A549 (cell line): Measurements from ENCODE around the gene OPRM1.

Experiments used
- CBX8 ChIP-seq: fragments of 200-600 bp; sonication (generic); IDR thresholded peaks from 2 replicates; pipeline ENCODE4 v1.6.1; 2016
- CEBPB ChIP-seq, 2 experiments: fragments of >200 bp in 1 of 2; sonication (Bioruptor Twin) in 1 of 2; formaldehyde crosslinking in 1 of 2; IDR thresholded peaks; 2 replicates each; pipeline ENCODE4 v1.6.1; 2012 to 2016
- EP300 ChIP-seq, 2 experiments: fragments of >200 bp; sonication (Bioruptor Twin); formaldehyde crosslinking; IDR thresholded peaks; 2 replicates in 1 of 2; 3 replicates in 1 of 2; pipeline ENCODE4 v1.6.1; 2016 to 2017
- MYC ChIP-seq: IDR thresholded peaks from 2 replicates; pipeline ENCODE4 v1.6.1; 2012; ENCODE audit warnings: mild to moderate bottlenecking, inconsistent platforms, low read length, improper control_type of control experiment, borderline replicate concordance
- POLR2A ChIP-seq: IDR thresholded peaks from 2 replicates; pipeline ENCODE4 v1.6.1; 2012; ENCODE audit warnings: mild to moderate bottlenecking, low read length
- POLR2AphosphoS2 ChIP-seq: conservative IDR thresholded peaks from 2 replicates; pipeline ENCODE4 v1.6.1; 2012; ENCODE audit warnings: low read length, improper control_type of control experiment, inconsistent platforms
- SMC3 ChIP-seq: fragments of >200 bp; sonication (Bioruptor Twin); formaldehyde crosslinking; IDR thresholded peaks from 3 replicates; pipeline ENCODE4 v1.6.1; 2018; ENCODE audit warnings: inconsistent platforms
- TF ChIP-seq, protein P1 (sequence below): fragments of >200 bp; sonication (Bioruptor Twin); formaldehyde crosslinking; IDR thresholded peaks from 3 replicates; pipeline ENCODE4 v1.5.1; 2016
- TF ChIP-seq, protein P2 (sequence below): fragments of 250-450 bp; sonication (Bioruptor Pico); IDR thresholded peaks from 2 replicates; pipeline ENCODE4 v1.5.0; 2021; ENCODE audit warnings: mild to moderate bottlenecking, moderate library complexity, borderline replicate concordance
- TF ChIP-seq, protein P3 (sequence below): fragments of 150-350 bp; IDR thresholded peaks from 2 replicates; pipeline ENCODE4 v1.6.1; 2014; ENCODE audit warnings: low read depth, mild to moderate bottlenecking, low read length
- TF ChIP-seq, protein P4 (sequence below): fragments of 200-600 bp; sonication (generic); IDR thresholded peaks from 2 replicates; pipeline ENCODE4 v1.6.1; 2016; ENCODE audit warnings: antibody characterized with exemption, mild to moderate bottlenecking, moderate library complexity

DNA sequence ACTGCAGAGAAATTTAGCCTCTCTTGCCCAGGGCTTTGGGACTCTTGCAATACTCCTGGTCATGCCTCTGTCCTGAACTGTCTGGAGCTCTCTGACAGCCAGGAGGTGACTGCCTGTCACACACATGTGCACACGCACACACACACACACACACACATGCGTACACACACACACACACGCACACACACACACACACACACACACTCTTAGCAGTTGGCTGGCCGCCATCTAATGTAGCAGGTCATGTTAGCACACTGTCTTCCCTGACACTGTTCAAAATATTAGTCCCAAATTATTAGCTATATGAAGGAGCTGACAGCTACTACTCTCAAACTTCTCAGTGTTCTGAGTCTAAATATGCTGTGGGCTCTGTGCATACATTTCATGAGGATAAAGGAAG is 256.7 kb downstream of the OPRM1 start:
- TF ChIP-seq CEBPB (IDR thresholded peaks at IDR 0.05): no peak
- TF ChIP-seq, protein P1, sequence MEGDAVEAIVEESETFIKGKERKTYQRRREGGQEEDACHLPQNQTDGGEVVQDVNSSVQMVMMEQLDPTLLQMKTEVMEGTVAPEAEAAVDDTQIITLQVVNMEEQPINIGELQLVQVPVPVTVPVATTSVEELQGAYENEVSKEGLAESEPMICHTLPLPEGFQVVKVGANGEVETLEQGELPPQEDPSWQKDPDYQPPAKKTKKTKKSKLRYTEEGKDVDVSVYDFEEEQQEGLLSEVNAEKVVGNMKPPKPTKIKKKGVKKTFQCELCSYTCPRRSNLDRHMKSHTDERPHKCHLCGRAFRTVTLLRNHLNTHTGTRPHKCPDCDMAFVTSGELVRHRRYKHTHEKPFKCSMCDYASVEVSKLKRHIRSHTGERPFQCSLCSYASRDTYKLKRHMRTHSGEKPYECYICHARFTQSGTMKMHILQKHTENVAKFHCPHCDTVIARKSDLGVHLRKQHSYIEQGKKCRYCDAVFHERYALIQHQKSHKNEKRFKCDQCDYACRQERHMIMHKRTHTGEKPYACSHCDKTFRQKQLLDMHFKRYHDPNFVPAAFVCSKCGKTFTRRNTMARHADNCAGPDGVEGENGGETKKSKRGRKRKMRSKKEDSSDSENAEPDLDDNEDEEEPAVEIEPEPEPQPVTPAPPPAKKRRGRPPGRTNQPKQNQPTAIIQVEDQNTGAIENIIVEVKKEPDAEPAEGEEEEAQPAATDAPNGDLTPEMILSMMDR: no peak
- no peak for TF ChIP-seq POLR2A
- TF ChIP-seq SMC3: no peak
- no peak for TF ChIP-seq POLR2AphosphoS2
- TF ChIP-seq EP300 (IDR thresholded peaks at IDR 0.05): no peak
- TF ChIP-seq, protein P2, sequence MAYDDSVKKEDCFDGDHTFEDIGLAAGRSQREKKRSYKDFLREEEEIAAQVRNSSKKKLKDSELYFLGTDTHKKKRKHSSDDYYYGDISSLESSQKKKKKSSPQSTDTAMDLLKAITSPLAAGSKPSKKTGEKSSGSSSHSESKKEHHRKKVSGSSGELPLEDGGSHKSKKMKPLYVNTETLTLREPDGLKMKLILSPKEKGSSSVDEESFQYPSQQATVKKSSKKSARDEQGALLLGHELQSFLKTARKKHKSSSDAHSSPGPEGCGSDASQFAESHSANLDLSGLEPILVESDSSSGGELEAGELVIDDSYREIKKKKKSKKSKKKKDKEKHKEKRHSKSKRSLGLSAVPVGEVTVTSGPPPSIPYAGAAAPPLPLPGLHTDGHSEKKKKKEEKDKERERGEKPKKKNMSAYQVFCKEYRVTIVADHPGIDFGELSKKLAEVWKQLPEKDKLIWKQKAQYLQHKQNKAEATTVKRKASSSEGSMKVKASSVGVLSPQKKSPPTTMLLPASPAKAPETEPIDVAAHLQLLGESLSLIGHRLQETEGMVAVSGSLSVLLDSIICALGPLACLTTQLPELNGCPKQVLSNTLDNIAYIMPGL (CRISPR knock-in tag): no peak
- TF ChIP-seq MYC: no peak
- TF ChIP-seq, protein P3, sequence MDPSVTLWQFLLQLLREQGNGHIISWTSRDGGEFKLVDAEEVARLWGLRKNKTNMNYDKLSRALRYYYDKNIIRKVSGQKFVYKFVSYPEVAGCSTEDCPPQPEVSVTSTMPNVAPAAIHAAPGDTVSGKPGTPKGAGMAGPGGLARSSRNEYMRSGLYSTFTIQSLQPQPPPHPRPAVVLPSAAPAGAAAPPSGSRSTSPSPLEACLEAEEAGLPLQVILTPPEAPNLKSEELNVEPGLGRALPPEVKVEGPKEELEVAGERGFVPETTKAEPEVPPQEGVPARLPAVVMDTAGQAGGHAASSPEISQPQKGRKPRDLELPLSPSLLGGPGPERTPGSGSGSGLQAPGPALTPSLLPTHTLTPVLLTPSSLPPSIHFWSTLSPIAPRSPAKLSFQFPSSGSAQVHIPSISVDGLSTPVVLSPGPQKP: no peak
- TF ChIP-seq, protein P4, sequence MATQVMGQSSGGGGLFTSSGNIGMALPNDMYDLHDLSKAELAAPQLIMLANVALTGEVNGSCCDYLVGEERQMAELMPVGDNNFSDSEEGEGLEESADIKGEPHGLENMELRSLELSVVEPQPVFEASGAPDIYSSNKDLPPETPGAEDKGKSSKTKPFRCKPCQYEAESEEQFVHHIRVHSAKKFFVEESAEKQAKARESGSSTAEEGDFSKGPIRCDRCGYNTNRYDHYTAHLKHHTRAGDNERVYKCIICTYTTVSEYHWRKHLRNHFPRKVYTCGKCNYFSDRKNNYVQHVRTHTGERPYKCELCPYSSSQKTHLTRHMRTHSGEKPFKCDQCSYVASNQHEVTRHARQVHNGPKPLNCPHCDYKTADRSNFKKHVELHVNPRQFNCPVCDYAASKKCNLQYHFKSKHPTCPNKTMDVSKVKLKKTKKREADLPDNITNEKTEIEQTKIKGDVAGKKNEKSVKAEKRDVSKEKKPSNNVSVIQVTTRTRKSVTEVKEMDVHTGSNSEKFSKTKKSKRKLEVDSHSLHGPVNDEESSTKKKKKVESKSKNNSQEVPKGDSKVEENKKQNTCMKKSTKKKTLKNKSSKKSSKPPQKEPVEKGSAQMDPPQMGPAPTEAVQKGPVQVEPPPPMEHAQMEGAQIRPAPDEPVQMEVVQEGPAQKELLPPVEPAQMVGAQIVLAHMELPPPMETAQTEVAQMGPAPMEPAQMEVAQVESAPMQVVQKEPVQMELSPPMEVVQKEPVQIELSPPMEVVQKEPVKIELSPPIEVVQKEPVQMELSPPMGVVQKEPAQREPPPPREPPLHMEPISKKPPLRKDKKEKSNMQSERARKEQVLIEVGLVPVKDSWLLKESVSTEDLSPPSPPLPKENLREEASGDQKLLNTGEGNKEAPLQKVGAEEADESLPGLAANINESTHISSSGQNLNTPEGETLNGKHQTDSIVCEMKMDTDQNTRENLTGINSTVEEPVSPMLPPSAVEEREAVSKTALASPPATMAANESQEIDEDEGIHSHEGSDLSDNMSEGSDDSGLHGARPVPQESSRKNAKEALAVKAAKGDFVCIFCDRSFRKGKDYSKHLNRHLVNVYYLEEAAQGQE: no peak
- TF ChIP-seq CBX8: no peak
